GM23338 (cell line): ENCODE measurements around the gene EIF3K. TPM values are rescaled to one million over a fixed set of nuclear protein-coding genes. Genes with fewer than 3 reads are reported as not detected.

Experiments
- CREB1 ChIP-seq: fragments of 250-450 bp; sonication (Bioruptor Pico); IDR thresholded peaks from 2 replicates; pipeline ENCODE4 v1.5.0; 2020; ENCODE audit warnings: low read depth, mild to moderate bottlenecking, moderate library complexity
- ETS1 ChIP-seq: IDR thresholded peaks from 2 replicates; pipeline ENCODE4 v1.6.1; 2016; ENCODE audit warnings: antibody characterized with exemption
- JUNB ChIP-seq: IDR thresholded peaks from one replicate; pipeline ENCODE4 v1.6.1; 2016; ENCODE audit warnings: antibody characterized with exemption; ENCODE audit not compliant: unreplicated experiment
- STAT1 ChIP-seq: IDR thresholded peaks from one replicate; pipeline ENCODE4 v1.6.1; 2016; ENCODE audit warnings: antibody characterized with exemption; ENCODE audit not compliant: unreplicated experiment
- ZNF114 ChIP-seq: fragments of 250-450 bp; sonication (Bioruptor Pico); IDR thresholded peaks from 2 replicates; pipeline ENCODE4 v1.5.0; 2020; ENCODE audit warnings: mild to moderate bottlenecking, moderate library complexity
- ZNF462 ChIP-seq: fragments of 250-450 bp; sonication (Bioruptor Pico); IDR thresholded peaks from 2 replicates; pipeline ENCODE4 v1.5.0; 2020; ENCODE audit warnings: mild to moderate bottlenecking, moderate library complexity
- polyA plus RNA-seq: library from polyadenylated mRNA; unstranded; fragments of >200 nt; fragmentation: Nextera tagmentation; extraction: Ambion mirVana; gene quantifications from 2 replicates; pipeline ENCODE4 v1.2.1, GENCODE V29; 2016
- total RNA-seq: library from RNA; depleted of rRNA; stranded (reverse); fragments of >200 nt; shearing (Covaris generic); gene quantifications from 2 replicates; pipeline ENCODE4 v1.2.3, GENCODE V29; 2014
- TF ChIP-seq, protein P1 (sequence below), 2 experiments: fragments of 200-600 bp in 1 of 2; sonication (generic) in 1 of 2; conservative IDR thresholded peaks; 2 replicates each; pipeline versions ENCODE4 v1.5.1 to v1.6.1; 2016 to 2017; ENCODE audit warnings: antibody characterized with exemption in 2 of 2, low read depth in 2 of 2, mild to moderate bottlenecking in 2 of 2, moderate library complexity in 1 of 2

The EIF3K gene
- total and polyA plus RNA-seq, 2 experiments from 2014 or later: 226 to 509 TPM

GRCh38 chr19:38617283-38617763 is 1.7 kb upstream of the EIF3K start (continued):
- TF ChIP-seq ZNF462 (no peak), JUNB (no peak), STAT1 (no peak), CREB1 (no peak), ZNF114 (CRISPR knock-in tag) (no peak), ETS1 (no peak)
- TF ChIP-seq, protein P1, sequence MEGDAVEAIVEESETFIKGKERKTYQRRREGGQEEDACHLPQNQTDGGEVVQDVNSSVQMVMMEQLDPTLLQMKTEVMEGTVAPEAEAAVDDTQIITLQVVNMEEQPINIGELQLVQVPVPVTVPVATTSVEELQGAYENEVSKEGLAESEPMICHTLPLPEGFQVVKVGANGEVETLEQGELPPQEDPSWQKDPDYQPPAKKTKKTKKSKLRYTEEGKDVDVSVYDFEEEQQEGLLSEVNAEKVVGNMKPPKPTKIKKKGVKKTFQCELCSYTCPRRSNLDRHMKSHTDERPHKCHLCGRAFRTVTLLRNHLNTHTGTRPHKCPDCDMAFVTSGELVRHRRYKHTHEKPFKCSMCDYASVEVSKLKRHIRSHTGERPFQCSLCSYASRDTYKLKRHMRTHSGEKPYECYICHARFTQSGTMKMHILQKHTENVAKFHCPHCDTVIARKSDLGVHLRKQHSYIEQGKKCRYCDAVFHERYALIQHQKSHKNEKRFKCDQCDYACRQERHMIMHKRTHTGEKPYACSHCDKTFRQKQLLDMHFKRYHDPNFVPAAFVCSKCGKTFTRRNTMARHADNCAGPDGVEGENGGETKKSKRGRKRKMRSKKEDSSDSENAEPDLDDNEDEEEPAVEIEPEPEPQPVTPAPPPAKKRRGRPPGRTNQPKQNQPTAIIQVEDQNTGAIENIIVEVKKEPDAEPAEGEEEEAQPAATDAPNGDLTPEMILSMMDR (conservative IDR thresholded peaks at IDR 0.05; ENCODE audit: low read depth in 2 of 2): no peak
